Kidney (tissue), 2 donors: ENCODE measurements around the gene OR1E1. TPM values are rescaled to one million over a fixed set of nuclear protein-coding genes. Genes with fewer than 3 reads are reported as not detected.

Experiments used
- polyA plus RNA-seq: library from polyadenylated mRNA; stranded (reverse); fragments of 350-450 nt; fragmentation: Illumina TruSeq; extraction: RNeasy Lipid Tissue Mini Kit (QIAGEN cat#74804); gene quantifications from one replicate; pipeline ENCODE4 v1.2.3, GENCODE V29; 2014; ENCODE audit warnings: low read depth, low replicate concordance; ENCODE audit not compliant: insufficient read depth
- total RNA-seq: library from RNA; stranded (reverse); fragmentation: NEBNext Ultra II Directional; extraction: Animal tissue kit (Norgen Biotek cat#: 25700); gene quantifications from one replicate; pipeline ENCODE4 v1.2.1, GENCODE V29; 2021
- donor health status: DM: yes; HTN: yes; CAD: no.

Gene OR1E1
- total and polyA plus RNA-seq, 2 donors from 2014 or later, result not detected

Other genes starting within 250 kb of the OR1E1 start
- gene OR1A2, start 200.9 kb downstream of the OR1E1 start, total RNA-seq, result not detected
- not detected for gene OR1A2, start 200.9 kb downstream of the OR1E1 start, polyA plus RNA-seq
- not detected for gene OR1A1, start 190.7 kb downstream of the OR1E1 start, total RNA-seq
- not detected for gene OR1A1, start 190.7 kb downstream of the OR1E1 start, polyA plus RNA-seq
- gene OR3A1, start 100.0 kb downstream of the OR1E1 start, total RNA-seq, result not detected
- not detected for gene OR3A1, start 100.0 kb downstream of the OR1E1 start, polyA plus RNA-seq
- gene OR3A2, start 12.1 kb downstream of the OR1E1 start, total RNA-seq, result 1.1 TPM
- gene OR3A2, start 12.1 kb downstream of the OR1E1 start, polyA plus RNA-seq, result not detected
- not detected for gene OR3A3, start 13.0 kb upstream of the OR1E1 start, total RNA-seq
- not detected for gene OR3A3, start 13.0 kb upstream of the OR1E1 start, polyA plus RNA-seq
- not detected for gene OR1E2, start 35.4 kb upstream of the OR1E1 start, total RNA-seq
- not detected for gene OR1E2, start 35.4 kb upstream of the OR1E1 start, polyA plus RNA-seq
- gene SPATA22, start 73.4 kb upstream of the OR1E1 start, total RNA-seq, result 0.31 TPM
- gene SPATA22, start 73.4 kb upstream of the OR1E1 start, polyA plus RNA-seq, result not detected
- 5.1 TPM for gene ASPA, start 77.6 kb upstream of the OR1E1 start, total RNA-seq
- gene ASPA, start 77.6 kb upstream of the OR1E1 start, polyA plus RNA-seq, result 24.2 TPM
- 1.2 TPM for gene TRPV3, start 159.4 kb upstream of the OR1E1 start, total RNA-seq
- gene TRPV3, start 159.4 kb upstream of the OR1E1 start, polyA plus RNA-seq, result 0.13 TPM
- gene TRPV1, start 211.0 kb upstream of the OR1E1 start, total RNA-seq, result 4.2 TPM
- 4.7 TPM for gene TRPV1, start 211.0 kb upstream of the OR1E1 start, polyA plus RNA-seq
- 17.5 TPM for gene SHPK, start 237.8 kb upstream of the OR1E1 start, total RNA-seq
- gene SHPK, start 237.8 kb upstream of the OR1E1 start, polyA plus RNA-seq, result 9.2 TPM
- gene CTNS, start 238.3 kb upstream of the OR1E1 start, total RNA-seq, result 15.7 TPM
- 11.9 TPM for gene CTNS, start 238.3 kb upstream of the OR1E1 start, polyA plus RNA-seq